IMR-90 (cell line): ENCODE data around the gene BCAT1. TPM values are rescaled to one million over a fixed set of nuclear protein-coding genes. Genes with fewer than 3 reads are reported as not detected.

Source experiments
- ATAC-seq: fragments of 200-7000 bp; cut with Tn5 transposase; 2 replicates; pipeline ENCODE4 v1.9.1; 2020; ENCODE audit warnings: low read depth, mild to moderate bottlenecking, moderate library complexity
- BruUV-seq: library from RNA; stranded (reverse); fragments of 400-500 nt; replicated peaks from 2 replicates; lab custom pipeline; 2021; lab: Mats Ljungman, UMichigan
- CTCF ChIA-PET: fragments of 300-600 bp; formaldehyde crosslinking; extraction: SDS; loops from one replicate; lab custom pipeline; 2021; ENCODE audit warnings: antibody characterized with exemption; lab: Yijun Ruan, JAX
- POLR2A ChIA-PET: fragments of 300-600 bp; sonication (Branson Sonifier 250); formaldehyde crosslinking; loops from one replicate; lab custom pipeline; 2022; ENCODE audit warnings: antibody characterized with exemption; ENCODE audit not compliant: unreplicated experiment; lab: Charles Lee
- DNase-seq: peaks from one replicate; pipeline ENCODE4 v3.0.0; 2013
- H2AFZ ChIP-seq: replicated peaks from 2 replicates; pipeline ENCODE3; 2013; ENCODE audit warnings: low read length, mild to moderate bottlenecking; ENCODE audit not compliant: poor library complexity
- H2AK5ac ChIP-seq: 2 replicates; pipeline ENCODE4 v1.6.1; 2013; ENCODE audit warnings: low read depth, low read length, inconsistent platforms
- H2AK9ac ChIP-seq: replicated peaks from 2 replicates; pipeline ENCODE3; 2013; ENCODE audit warnings: mild to moderate bottlenecking, low read depth, low read length, moderate library complexity; ENCODE audit not compliant: poor library complexity
- H2BK120ac ChIP-seq: 2 replicates; pipeline ENCODE4 v1.6.1; 2013; ENCODE audit warnings: low read depth, low read length, inconsistent platforms
- H2BK15ac ChIP-seq: 3 replicates; pipeline ENCODE4 v1.6.1; 2013; ENCODE audit warnings: low read depth, low read length, inconsistent platforms
- H2BK20ac ChIP-seq: 2 replicates; pipeline ENCODE4 v1.6.1; 2013; ENCODE audit warnings: low read depth, mild to moderate bottlenecking, inconsistent platforms, low read length, moderate library complexity
- H2BK5ac ChIP-seq: 2 replicates; pipeline ENCODE4 v1.6.1; 2013; ENCODE audit warnings: mild to moderate bottlenecking, low read depth, low read length, inconsistent platforms; ENCODE audit not compliant: poor library complexity, severe bottlenecking
- H3K14ac ChIP-seq: replicated peaks from 2 replicates; pipeline ENCODE4 v1.6.1; 2013; ENCODE audit warnings: low read depth, low read length, inconsistent platforms
- H3K18ac ChIP-seq: 2 replicates; pipeline ENCODE4 v1.6.1; 2013; ENCODE audit warnings: low read depth, low read length, control low read depth
- H3K23ac ChIP-seq: 2 replicates; pipeline ENCODE4 v1.6.1; 2013; ENCODE audit warnings: low read depth, low read length, inconsistent platforms
- H3K27ac ChIP-seq: 2 replicates; pipeline ENCODE4 v1.5.1; 2013; ENCODE audit warnings: mild to moderate bottlenecking, control low read depth, low read length; ENCODE audit not compliant: insufficient read depth
- H3K27me3 ChIP-seq: 2 replicates; pipeline ENCODE4 v1.6.1; 2013; ENCODE audit warnings: low read length; ENCODE audit not compliant: control insufficient read depth, insufficient read depth
- H3K36me3 ChIP-seq: 2 replicates; pipeline ENCODE4 v1.6.1; 2013; ENCODE audit warnings: low read length, mixed read lengths; ENCODE audit not compliant: control insufficient read depth, insufficient read depth
- H3K4ac ChIP-seq: 2 replicates; pipeline ENCODE4 v1.6.1; 2013; ENCODE audit warnings: low read depth, low read length, inconsistent platforms
- H3K4me1 ChIP-seq: 2 replicates; pipeline ENCODE4 v1.6.1; 2013; ENCODE audit warnings: low read length, mixed read lengths; ENCODE audit not compliant: control insufficient read depth, insufficient read depth
- H3K4me2 ChIP-seq: 2 replicates; pipeline ENCODE4 v1.6.1; 2013; ENCODE audit warnings: low read depth, mild to moderate bottlenecking, control low read depth, low read length, moderate library complexity
- H3K4me3 ChIP-seq: 2 replicates; pipeline ENCODE4 v1.5.1; 2013; ENCODE audit warnings: low read depth, mild to moderate bottlenecking, control low read depth, low read length, moderate library complexity; ENCODE audit not compliant: insufficient read depth
- H3K56ac ChIP-seq: 2 replicates; pipeline ENCODE4 v1.6.1; 2013; ENCODE audit warnings: low read length, inconsistent platforms; ENCODE audit not compliant: insufficient read depth; ENCODE audit errors: extremely low read depth
- H3K79me1 ChIP-seq, 2 experiments: 2 replicates each; pipeline ENCODE4 v1.6.1; 2013; ENCODE audit warnings: low read length in 2 of 2, inconsistent platforms in 1 of 2, low read depth in 1 of 2
- H3K9ac ChIP-seq: 2 replicates; pipeline ENCODE4 v1.6.1; 2013; ENCODE audit warnings: low read depth, low read length, control low read depth
- H3K9me1 ChIP-seq: 2 replicates; pipeline ENCODE4 v1.6.1; 2013; ENCODE audit warnings: low read length, inconsistent platforms; ENCODE audit not compliant: insufficient read depth
- H3K9me3 ChIP-seq: 2 replicates; pipeline ENCODE4 v1.6.1; 2013; ENCODE audit warnings: low read length; ENCODE audit not compliant: control insufficient read depth, insufficient read depth
- H4K20me1 ChIP-seq: 2 replicates; pipeline ENCODE4 v1.6.1; 2013; ENCODE audit warnings: low read length, inconsistent platforms; ENCODE audit not compliant: insufficient read depth
- H4K5ac ChIP-seq: 2 replicates; pipeline ENCODE4 v1.6.1; 2013; ENCODE audit warnings: mild to moderate bottlenecking, low read depth, low read length, control low read depth
- H4K8ac ChIP-seq, 2 experiments: 2 replicates each; pipeline ENCODE4 v1.6.1; 2013; ENCODE audit warnings: low read depth in 2 of 2, low read length in 2 of 2, control low read depth in 1 of 2, inconsistent platforms in 1 of 2
- H4K91ac ChIP-seq: 2 replicates; pipeline ENCODE4 v1.6.1; 2013; ENCODE audit warnings: low read depth, low read length, inconsistent platforms; ENCODE audit not compliant: insufficient read depth
- ELK1 ChIP-seq: fragments of 150-350 bp; IDR thresholded peaks from 2 replicates; pipeline ENCODE4 v1.6.1; 2016; ENCODE audit warnings: low read depth, mild to moderate bottlenecking, low read length, moderate library complexity, borderline replicate concordance
- MXI1 ChIP-seq: IDR thresholded peaks from 2 replicates; pipeline ENCODE4 v1.6.1; 2012; ENCODE audit warnings: low read depth, mild to moderate bottlenecking, low read length, moderate library complexity, borderline replicate concordance
- WGBS, 2 experiments: methylation state at CpG; one replicate each; pipeline versions ENCODE4 v1.1.5 to v1.1.7; 2013; ENCODE audit warnings: missing lambda C conversion rate in 2 of 2; ENCODE audit not compliant: insufficient read length in 1 of 2; ENCODE audit errors: extremely low coverage in 2 of 2; 5-methylcytosine and 5-hydroxymethylcytosine counted together
- dilution Hi-C: fragments of 300-500 bp; cut with HindIII; formaldehyde crosslinking; loops from one replicate; pipeline ENCODE4 v1.14.3; 2018; ENCODE audit warnings: low sequenced_read_pairs; ENCODE audit not compliant: unreplicated experiment
- in situ Hi-C: fragments of 300-500 bp; cut with MboI; formaldehyde crosslinking; loops from 3 replicates; pipeline ENCODE4 v1.14.3; 2019; ENCODE audit warnings: low sequenced_read_pairs, inconsistent platforms, mixed read lengths
- intact Hi-C: fragments of 100-400 bp; cut with micrococcal nuclease; formaldehyde crosslinking; loops from 2 replicates; pipeline ENCODE4 v1.10.0; 2022
- polyA plus RNA-seq, 3 experiments: library from polyadenylated mRNA; depleted of rRNA; stranded (reverse); fragments of >200 nt; gene quantifications; 2 replicates each; pipeline ENCODE4 v1.2.3, GENCODE V29; 2012; ENCODE audit warnings: low replicate concordance in 1 of 3
- total RNA-seq: library from RNA; depleted of rRNA; stranded (reverse); fragments of >200 nt; gene quantifications from 2 replicates; pipeline ENCODE4 v1.2.3, GENCODE V29; 2012

Gene BCAT1
- total and polyA plus RNA-seq, 2 of the 4 experiments (the other 2 are of a cell fraction) = 30.4 to 683 TPM

GRCh38 chr12:24948420-24948756 is 513 bp downstream of the BCAT1 start:
- ATAC-seq (peak; percentile 21), DNase-seq (peak; percentile 54)
- H3K18ac ChIP-seq = peak overlapping the region; percentile 90
- H2BK120ac ChIP-seq = peak overlapping the region; percentile 98
- peak overlapping the region; percentile 83 for H4K5ac ChIP-seq
- peak overlapping the region; percentile 81 for H2BK20ac ChIP-seq
- H3K4me2 ChIP-seq = peak overlapping the region; percentile 60
- ChIA-PET POLR2A (no interaction called here), CTCF (no interaction called here)
- intact Hi-C loops = loop anchor here (5.0 to 10.0 kb wide), 3 partner anchors 36 to 1744 kb away; no protein-coding TSS in a partner anchor
- peaks cover 2% of the 10 kb centered on the region for H3K9me1 ChIP-seq
- in situ Hi-C loops = loop anchor here (5.0 kb wide), 1 partner anchor 106 kb away; no protein-coding TSS in a partner anchor
- no TSS peak for BruUV-seq
- H4K20me1 ChIP-seq = peaks cover 24% of the 10 kb centered on the region
- peak overlapping the region; percentile 94 for H3K23ac ChIP-seq
- H4K91ac ChIP-seq = peak overlapping the region; percentile 99
- H3K14ac ChIP-seq = peak overlapping the region; percentile 100
- H3K79me1 ChIP-seq = peaks cover 4 to 40% of the 10 kb centered on the region in 2 experiments
- H2AFZ ChIP-seq = peak overlapping the region; percentile 98
- WGBS, 2 experiments = 0% methylated on average over 1 of the region's 14 CpGs; no CpG with 5 or more reads in 1 of the 2 experiments
- H3K4me3 ChIP-seq = peak overlapping the region; percentile 81
- peak overlapping the region; percentile 94 for H2BK5ac ChIP-seq
- H2AK5ac ChIP-seq = peak overlapping the region; percentile 98
- H3K9me3 ChIP-seq = no peaks in the 10 kb centered on the region
- peak overlapping the region; percentile 99 for H3K4ac ChIP-seq
- peaks cover 4% of the 10 kb centered on the region for H3K36me3 ChIP-seq
- peak overlapping the region; percentile 98 for H3K9ac ChIP-seq
- H2AK9ac ChIP-seq = peak overlapping the region; percentile 100
- H3K4me1 ChIP-seq = peaks cover 10% of the 10 kb centered on the region
- peak overlapping the region; percentile 97 to 99 for H4K8ac ChIP-seq
- peak overlapping the region; percentile 98; the same call in 2 of the 3 replicates for H2BK15ac ChIP-seq
- H3K56ac ChIP-seq = peak overlapping the region; percentile 97
- no peaks in the 10 kb centered on the region for H3K27me3 ChIP-seq
- dilution Hi-C loops = no loop called here
- peak overlapping the region; percentile 95 for H3K27ac ChIP-seq
- TF ChIP-seq ELK1 (no peak), MXI1 (0 out of 2 replicates have a peak, but pooled peaks have one; percentile 19)
